ENCODE data around the gene PSMG4. TPM values are rescaled to one million over a fixed set of nuclear protein-coding genes. Genes with fewer than 3 reads are reported as not detected.
A peak's percentile ranks its signal among the peaks of the same experiment; 100 is the strongest.

Gene PSMG4
- total and polyA plus RNA-seq, 8 donors, result 10.6 to 40.5 (median 17.4) TPM

GRCh38 chr6:3311826-3312225 is 53.1 kb downstream of the PSMG4 start:
- intact Hi-C loops (cut with DNase I), result no loop called here
- no peak for TF ChIP-seq CTCF (IDR thresholded peaks at IDR 0.05)
- H3K4me3 ChIP-seq, result no peak overlapping the region
- peaks cover 0 to 18% (median 0%) of the 10 kb centered on the region in 3 donors for H3K4me1 ChIP-seq
- WGBS, 2 donors, result 96 to 97% methylated on average over 6 of the region's 6 CpGs
- FAIRE-seq (no peak), DNase-seq (no peak), ATAC-seq (no peak)
- H3K27me3 ChIP-seq, result no peaks in the 10 kb centered on the region
- H3K36me3 ChIP-seq, result no peaks in the 10 kb centered on the region
- no peak overlapping the region for H3K27ac ChIP-seq
- H3K9me3 ChIP-seq, result no peaks in the 10 kb centered on the region

DNA sequence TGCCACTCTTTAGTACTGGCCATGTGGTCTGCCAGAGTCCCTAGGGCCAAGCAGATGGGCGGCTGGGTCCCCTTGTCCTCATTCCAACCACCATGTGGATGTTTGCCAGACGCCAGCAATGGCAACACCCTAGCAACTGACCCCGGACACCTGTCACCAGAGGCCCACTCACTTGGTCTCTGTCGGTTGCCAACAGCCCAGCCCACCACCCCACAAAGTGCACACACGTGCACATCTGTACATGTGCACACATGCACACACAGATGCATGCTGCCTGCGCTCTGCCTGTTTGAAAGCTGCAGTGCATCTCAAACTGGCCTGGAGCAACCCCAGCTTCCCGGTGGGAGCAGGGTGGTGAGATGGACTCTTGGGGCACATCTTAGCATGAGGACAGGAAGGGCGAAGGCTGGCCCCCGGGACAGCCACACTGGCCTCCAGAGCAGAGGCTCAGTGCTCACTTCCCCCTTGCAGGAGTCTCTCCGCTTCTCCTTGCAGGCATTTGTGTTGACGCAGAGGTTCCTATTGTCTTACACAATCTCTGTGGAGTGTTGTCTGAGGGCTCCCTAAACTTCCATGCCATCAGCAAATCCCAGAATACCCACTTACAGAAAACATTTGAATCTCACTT is 54.0 kb downstream of the PSMG4 start:
- Histone ChIP-seq H3K27ac (no peak overlapping the region), H3K4me3 (no peak overlapping the region), H3K4me1 (peaks cover 0 to 18% (median 0%) of the 10 kb centered on the region in 3 donors), H3K36me3 (no peaks in the 10 kb centered on the region), H3K27me3 (no peaks in the 10 kb centered on the region), H3K9me3 (no peaks in the 10 kb centered on the region)
- no peak for FAIRE-seq
- intact Hi-C loops (cut with DNase I), result no loop called here
- ATAC-seq, result peak in 2 of 4 donors; percentile 17 to 40
- TF ChIP-seq CTCF (IDR thresholded peaks at IDR 0.05), result no peak
- WGBS, 2 donors, result 86 to 87% methylated on average over 11 of the region's 11 CpGs
- no peak for DNase-seq

GRCh38 chr6:3314176-3314575 is 55.4 kb downstream of the PSMG4 start:
- intact Hi-C loops (cut with DNase I), result no loop called here
- no peaks in the 10 kb centered on the region for H3K9me3 ChIP-seq
- FAIRE-seq, result no peak

DNA sequence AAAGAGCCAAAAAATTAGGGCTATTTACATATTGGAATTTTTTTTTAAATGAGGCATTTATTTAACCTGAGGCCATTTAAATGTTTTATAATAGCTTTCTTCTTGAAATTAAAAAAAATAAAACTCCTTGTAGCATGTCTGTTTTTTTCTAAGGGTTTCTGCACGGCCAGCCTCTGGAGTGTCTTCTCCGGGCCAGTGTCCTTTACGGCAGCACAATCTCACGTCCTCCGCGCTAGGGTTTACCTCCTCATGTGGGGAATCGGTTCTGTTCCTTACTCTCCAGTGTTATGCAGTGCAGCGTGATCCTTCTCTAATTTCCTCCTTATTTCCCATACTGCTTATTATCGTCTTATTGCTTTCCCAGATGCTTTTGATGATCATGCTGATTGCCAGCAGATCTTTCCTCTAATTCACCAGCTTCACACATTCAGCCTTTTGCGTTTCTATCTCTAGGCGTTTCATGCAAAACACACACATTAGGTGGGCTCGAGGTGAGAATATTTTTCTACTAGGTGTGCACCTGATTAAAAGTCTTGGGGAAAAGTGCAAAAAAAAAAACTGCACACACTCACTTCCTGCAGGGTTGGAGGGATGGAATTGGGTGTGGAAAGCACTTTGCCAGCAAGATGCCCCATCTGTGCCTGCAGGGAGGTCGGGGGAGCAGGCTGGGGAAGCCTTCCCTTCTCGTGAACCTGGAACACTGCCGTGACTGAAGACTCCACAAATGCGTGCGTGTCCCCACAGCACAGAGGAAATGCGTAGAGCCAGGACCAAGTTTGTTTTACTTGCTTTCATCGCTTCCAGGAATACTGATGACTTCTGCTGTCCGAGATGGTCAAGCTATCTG is 56.1 kb downstream of the PSMG4 start:
- Histone ChIP-seq H3K4me1 (peaks cover 0 to 8% (median 0%) of the 10 kb centered on the region in 3 donors), H3K4me3 (no peak overlapping the region), H3K27ac (no peak overlapping the region), H3K9me3 (no peaks in the 10 kb centered on the region), H3K27me3 (no peaks in the 10 kb centered on the region), H3K36me3 (no peaks in the 10 kb centered on the region)
- 88 to 92% methylated on average over 20 of the region's 20 CpGs for WGBS, 2 donors
- intact Hi-C loops (cut with DNase I), result no loop called here
- no peak for FAIRE-seq
- TF ChIP-seq CTCF (IDR thresholded peaks at IDR 0.05), result no peak
- no peak for DNase-seq
- no peak for ATAC-seq

More at GRCh38 chr6:3314176-3314575, 55.4 kb downstream of the PSMG4 start:
- H3K4me3 ChIP-seq, result no peak overlapping the region
- H3K27me3 ChIP-seq, result no peaks in the 10 kb centered on the region
- no peak for DNase-seq
- TF ChIP-seq CTCF (IDR thresholded peaks at IDR 0.05), result no peak
- H3K27ac ChIP-seq, result no peak overlapping the region
- 92 to 96% methylated on average over 7 of the region's 7 CpGs for WGBS, 2 donors
- no peaks in the 10 kb centered on the region for H3K36me3 ChIP-seq
- peaks cover 0 to 15% (median 0%) of the 10 kb centered on the region in 3 donors for H3K4me1 ChIP-seq
- ATAC-seq, result no peak

DNA sequence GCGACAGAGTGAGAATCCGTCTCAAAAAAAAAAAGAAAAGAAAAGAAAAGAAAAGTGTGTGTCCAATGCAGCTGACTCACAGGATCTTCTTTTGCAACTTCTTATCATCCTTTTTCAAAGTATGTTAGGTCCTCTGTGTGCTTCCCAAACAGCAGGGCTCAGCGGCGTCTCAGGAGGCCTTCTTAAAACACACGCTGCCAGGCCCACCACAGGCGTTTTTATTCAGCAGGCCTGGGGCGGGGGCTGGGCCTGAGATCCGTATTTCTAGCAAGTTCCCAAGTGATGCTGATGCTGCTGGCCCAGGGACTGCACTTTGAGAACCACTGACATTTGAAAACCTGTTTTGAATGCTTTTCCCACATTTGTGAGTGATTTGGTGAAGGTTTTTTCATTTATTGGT is 57.1 kb downstream of the PSMG4 start:
- H3K4me1 ChIP-seq, result peaks cover 0 to under 1% (median 0%) of the 10 kb centered on the region in 3 donors
- ATAC-seq (no peak), FAIRE-seq (no peak), DNase-seq (no peak)
- intact Hi-C loops (cut with DNase I), result no loop called here
- no peak for TF ChIP-seq CTCF (IDR thresholded peaks at IDR 0.05)
- no peaks in the 10 kb centered on the region for H3K36me3 ChIP-seq
- H3K4me3 ChIP-seq, result no peak overlapping the region
- no peak overlapping the region for H3K27ac ChIP-seq
- H3K27me3 ChIP-seq, result no peaks in the 10 kb centered on the region
- H3K9me3 ChIP-seq, result no peaks in the 10 kb centered on the region
- WGBS, 2 donors, result 90% methylated on average over 8 of the region's 8 CpGs

Measured in pancreas (tissue), 10 donors.